Testis (tissue), 3 donors: Measurements from ENCODE around the gene LRMDA. TPM values are rescaled to one million over a fixed set of nuclear protein-coding genes. Genes with fewer than 3 reads are reported as not detected.
A peak's percentile ranks its signal among the peaks of the same experiment; 100 is the strongest.

Source experiments
- DNase-seq: peaks from one replicate; pipeline ENCODE4 v3.0.0-alpha.2; 2019
- H3K27ac ChIP-seq, 2 donors: fragments of 200-600 bp; sonication (generic); one replicate each; pipeline ENCODE4 v1.5.1; 2019
- H3K27me3 ChIP-seq: fragments of 200-600 bp; sonication (generic); one replicate; pipeline ENCODE4 v1.5.1; 2019
- H3K36me3 ChIP-seq: fragments of 200-600 bp; sonication (generic); one replicate; pipeline ENCODE4 v1.5.1; 2017; ENCODE audit warnings: low read depth; ENCODE audit errors: missing control alignments
- H3K4me1 ChIP-seq: fragments of 200-600 bp; sonication (generic); one replicate; pipeline ENCODE4 v1.5.1; 2019
- H3K4me3 ChIP-seq, 2 donors: fragments of 200-600 bp; sonication (generic); one replicate each; pipeline ENCODE4 v1.5.1; 2017 to 2019
- H3K9me3 ChIP-seq: fragments of 200-600 bp; sonication (generic); one replicate; pipeline ENCODE4 v1.5.1; 2017
- CTCF ChIP-seq, 3 experiments: fragments of 450-650 bp in 2 of 3; fragments of 200-600 bp in 1 of 3; sonication (generic) in 1 of 3; IDR thresholded peaks; one replicate each; pipeline ENCODE4 v1.5.1; 2016 to 2019; ENCODE audit warnings: antibody characterized with exemption in 3 of 3, mild to moderate bottlenecking in 2 of 3, moderate library complexity in 1 of 3
- POLR2A ChIP-seq: fragments of 450-650 bp; IDR thresholded peaks from one replicate; pipeline ENCODE4 v1.6.1; 2017; ENCODE audit warnings: antibody characterized with exemption, mild to moderate bottlenecking, moderate library complexity
- WGBS, 2 donors: methylation state at CpG; one replicate each; pipeline ENCODE4 v1.1.5; 2018; 5-methylcytosine and 5-hydroxymethylcytosine counted together
- intact Hi-C: fragments of 100-400 bp; cut with DNase I; formaldehyde crosslinking; loops from one replicate; pipeline ENCODE4 v1.15.1; 2023; ENCODE audit warnings: low total_unique reads
- polyA plus RNA-seq: library from polyadenylated mRNA; stranded (reverse); fragments of 350-450 nt; fragmentation: Illumina TruSeq; extraction: RNeasy Lipid Tissue Mini Kit (QIAGEN cat#74804); gene quantifications from one replicate; pipeline ENCODE4 v1.2.3, GENCODE V29; 2014; ENCODE audit warnings: low read depth, low replicate concordance; ENCODE audit not compliant: insufficient read depth
- total RNA-seq, 2 donors: library from RNA; depleted of rRNA; stranded (reverse); fragments of >200 nt; gene quantifications; one replicate each; pipeline ENCODE4 v1.2.3, GENCODE V29; 2016

The LRMDA gene
- total and polyA plus RNA-seq, 3 donors from 2014 or later = 7.6 to 13.8 (median 10.6) TPM

GRCh38 chr10:76436981-76437380, 1005.6 kb downstream of the LRMDA start:
- DNase-seq = no peak
- Histone ChIP-seq H3K4me1 (peaks cover 19% of the 10 kb centered on the region), H3K36me3 (no peaks in the 10 kb centered on the region), H3K27ac (no peak overlapping the region), H3K27me3 (no peaks in the 10 kb centered on the region), H3K4me3 (no peak overlapping the region), H3K9me3 (no peaks in the 10 kb centered on the region)
- intact Hi-C loops = no loop called here
- no peak for TF ChIP-seq POLR2A
- no peak for TF ChIP-seq CTCF (IDR thresholded peaks at IDR 0.05)
- WGBS, 2 donors = 52 to 56% methylated on average over 1 of the region's 1 CpG

- TF ChIP-seq POLR2A = no peak
- TF ChIP-seq CTCF (IDR thresholded peaks at IDR 0.05) = no peak
- intact Hi-C loops = no loop called here
These were observed 1009.0 kb downstream of the LRMDA start for GRCh38 chr10:76440426-76440825.

GRCh38 chr10:76442113-76442512, 1010.7 kb downstream of the LRMDA start:
- Histone ChIP-seq H3K4me3 (no peak overlapping the region), H3K27ac (no peak overlapping the region), H3K9me3 (no peaks in the 10 kb centered on the region), H3K4me1 (peaks cover 4% of the 10 kb centered on the region), H3K27me3 (no peaks in the 10 kb centered on the region), H3K36me3 (no peaks in the 10 kb centered on the region)
- TF ChIP-seq CTCF (IDR thresholded peaks at IDR 0.05) (no peak), POLR2A (no peak)
- WGBS, 2 donors = 97 to 99% methylated on average over 5 of the region's 5 CpGs
- intact Hi-C loops = no loop called here
- no peak for DNase-seq

More at GRCh38 chr10:76440426-76440825, 1009.0 kb downstream of the LRMDA start:
- Histone ChIP-seq H3K4me1 (peaks cover 15% of the 10 kb centered on the region), H3K36me3 (no peaks in the 10 kb centered on the region), H3K9me3 (no peaks in the 10 kb centered on the region), H3K27ac (no peak overlapping the region), H3K27me3 (no peaks in the 10 kb centered on the region), H3K4me3 (no peak overlapping the region)
- no peak for DNase-seq
- WGBS, 2 donors = 90 to 91% methylated on average over 5 of the region's 5 CpGs

GRCh38 chr10:76444034-76444800, 1012.8 kb downstream of the LRMDA start:
- Histone ChIP-seq H3K27me3 (no peaks in the 10 kb centered on the region), H3K4me1 (peaks cover 4% of the 10 kb centered on the region), H3K4me3 (no peak overlapping the region), H3K9me3 (no peaks in the 10 kb centered on the region), H3K27ac (peak overlapping the region in 1 of 2 donors; percentile 41), H3K36me3 (no peaks in the 10 kb centered on the region)
- TF ChIP-seq POLR2A (no peak), CTCF (IDR thresholded peaks at IDR 0.05) (no peak)
- WGBS, 2 donors = 53 to 59% methylated on average over 6 of the region's 6 CpGs
- intact Hi-C loops = no loop called here
- DNase-seq = peak; percentile 36

- no peaks in the 10 kb centered on the region for H3K27me3 ChIP-seq
- H3K27ac ChIP-seq = no peak overlapping the region
- H3K4me1 ChIP-seq = peaks cover 4% of the 10 kb centered on the region
- intact Hi-C loops = no loop called here
- DNase-seq = no peak
- no peak for TF ChIP-seq CTCF (IDR thresholded peaks at IDR 0.05)
- no peak for TF ChIP-seq POLR2A
- no peaks in the 10 kb centered on the region for H3K9me3 ChIP-seq
- WGBS, 2 donors = 78 to 100% methylated on average over 1 of the region's 1 CpG
- no peak overlapping the region for H3K4me3 ChIP-seq
- no peaks in the 10 kb centered on the region for H3K36me3 ChIP-seq
These were observed 1016.2 kb downstream of the LRMDA start for GRCh38 chr10:76447578-76447977.
